Sigmoid colon (tissue), 4 donors: ENCODE measurements around the gene CD44.

ENCODE experiments used
- EP300 ChIP-seq, 4 donors: sonication (generic); formaldehyde crosslinking; IDR thresholded peaks; one replicate each; pipeline ENCODE4 v1.6.1; 2017; ENCODE audit warnings: antibody characterized with exemption in 4 of 4
- POLR2A ChIP-seq, 2 donors: fragments of 450-650 bp; IDR thresholded peaks; one replicate each; pipeline ENCODE4 v1.6.1; 2016; ENCODE audit warnings: antibody characterized with exemption in 2 of 2, mild to moderate bottlenecking in 2 of 2, moderate library complexity in 2 of 2
- POLR2AphosphoS5 ChIP-seq, 4 donors: sonication (generic); formaldehyde crosslinking; IDR thresholded peaks; one replicate each; pipeline ENCODE4 v1.6.1; 2017; ENCODE audit warnings: antibody characterized with exemption in 4 of 4
- TF ChIP-seq, protein P1 (sequence below), 4 experiments: fragments of 450-650 bp in 3 of 4; fragments of 200-600 bp in 1 of 4; IDR thresholded peaks; one replicate each; pipeline ENCODE4 v1.5.1; 2016 to 2019; ENCODE audit warnings: antibody characterized with exemption in 4 of 4, mild to moderate bottlenecking in 3 of 4, moderate library complexity in 2 of 4

DNA sequence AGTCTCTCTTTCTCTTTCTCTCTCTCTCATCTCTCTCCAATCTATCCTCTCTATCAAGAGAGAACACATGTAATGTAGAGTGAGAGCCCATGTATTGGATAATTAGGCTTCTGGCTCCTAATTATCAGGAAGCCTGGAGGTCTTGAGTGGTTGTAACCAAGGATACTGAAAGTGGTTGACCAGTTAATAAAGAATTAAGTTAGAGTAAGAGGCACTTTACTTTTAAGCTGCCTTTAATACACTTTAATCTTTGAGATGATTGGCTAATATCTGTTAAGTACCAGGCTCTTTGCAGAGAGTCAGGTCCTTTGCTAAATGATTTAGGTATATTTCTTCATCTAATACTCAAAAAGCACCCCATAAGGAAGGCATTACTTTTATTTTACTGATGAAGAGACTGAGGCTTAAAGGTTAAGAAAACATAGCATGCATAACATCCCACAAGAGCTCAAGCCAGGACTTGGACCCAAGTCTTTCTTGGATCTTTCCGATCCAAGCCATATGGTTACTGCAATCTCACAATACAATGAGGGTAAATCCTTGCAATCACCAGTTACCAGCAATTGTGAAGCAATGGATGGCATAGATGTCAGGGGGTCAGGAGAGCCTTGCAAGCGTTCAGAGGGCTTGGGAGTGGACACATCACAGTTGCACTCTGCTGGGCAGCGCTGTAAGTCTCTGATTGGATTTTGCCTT is 22.1 kb downstream of the CD44 start:
- TF ChIP-seq POLR2A (IDR thresholded peaks at IDR 0.05) (no peak), POLR2AphosphoS5 (IDR thresholded peaks at IDR 0.05) (no peak), EP300 (IDR thresholded peaks at IDR 0.05) (no peak)
- TF ChIP-seq, protein P1, sequence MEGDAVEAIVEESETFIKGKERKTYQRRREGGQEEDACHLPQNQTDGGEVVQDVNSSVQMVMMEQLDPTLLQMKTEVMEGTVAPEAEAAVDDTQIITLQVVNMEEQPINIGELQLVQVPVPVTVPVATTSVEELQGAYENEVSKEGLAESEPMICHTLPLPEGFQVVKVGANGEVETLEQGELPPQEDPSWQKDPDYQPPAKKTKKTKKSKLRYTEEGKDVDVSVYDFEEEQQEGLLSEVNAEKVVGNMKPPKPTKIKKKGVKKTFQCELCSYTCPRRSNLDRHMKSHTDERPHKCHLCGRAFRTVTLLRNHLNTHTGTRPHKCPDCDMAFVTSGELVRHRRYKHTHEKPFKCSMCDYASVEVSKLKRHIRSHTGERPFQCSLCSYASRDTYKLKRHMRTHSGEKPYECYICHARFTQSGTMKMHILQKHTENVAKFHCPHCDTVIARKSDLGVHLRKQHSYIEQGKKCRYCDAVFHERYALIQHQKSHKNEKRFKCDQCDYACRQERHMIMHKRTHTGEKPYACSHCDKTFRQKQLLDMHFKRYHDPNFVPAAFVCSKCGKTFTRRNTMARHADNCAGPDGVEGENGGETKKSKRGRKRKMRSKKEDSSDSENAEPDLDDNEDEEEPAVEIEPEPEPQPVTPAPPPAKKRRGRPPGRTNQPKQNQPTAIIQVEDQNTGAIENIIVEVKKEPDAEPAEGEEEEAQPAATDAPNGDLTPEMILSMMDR (IDR thresholded peaks at IDR 0.05): no peak
